B cell (primary cell): ENCODE measurements around the gene MTSS2. TPM values are rescaled to one million over a fixed set of nuclear protein-coding genes. Genes with fewer than 3 reads are reported as not detected.
A peak's percentile ranks its signal among the peaks of the same experiment; 100 is the strongest.

ENCODE experiments used
- ATAC-seq: fragments of 200-7000 bp; cut with Tn5 transposase; one replicate; pipeline ENCODE4 v1.10.0; 2021; ENCODE audit warnings: low read depth, mild to moderate bottlenecking, moderate number of reproducible peaks, moderate library complexity
- CTCF ChIA-PET: fragments of 350-600 bp; sonication (Branson Sonifier 250); formaldehyde crosslinking; loops from one replicate; lab custom pipeline; 2021; ENCODE audit warnings: antibody characterized with exemption, inconsistent platforms; lab: Charles Lee
- POLR2A ChIA-PET: fragments of 350-600 bp; sonication (Branson Sonifier 250); formaldehyde crosslinking; loops from one replicate; lab custom pipeline; 2021; ENCODE audit warnings: antibody characterized with exemption; lab: Charles Lee
- DNase-seq: peaks from one replicate; pipeline ENCODE4 v3.0.0; 2013
- H2AFZ ChIP-seq: 2 replicates; pipeline ENCODE4 v1.6.1; 2012; ENCODE audit warnings: mild to moderate bottlenecking, low read depth, low read length; ENCODE audit not compliant: insufficient read depth, poor library complexity, severe bottlenecking
- H3K27ac ChIP-seq, 2 donors: 1 replicate in 1 of 2; 2 replicates in 1 of 2; pipeline ENCODE4 v1.5.1; 2012 to 2013; ENCODE audit warnings: low read length in 2 of 2, mild to moderate bottlenecking in 2 of 2, moderate library complexity in 1 of 2
- H3K27me3 ChIP-seq, 4 experiments: fragments of 200-600 bp in 1 of 4; sonication (generic) in 1 of 4; replicated peaks in 1 of 4; 1 replicate in 2 of 4; 2 replicates in 2 of 4; pipeline versions ENCODE4 v1.6.1 to v1.7.0; 2013 to 2016; ENCODE audit warnings: low read length in 3 of 4, mild to moderate bottlenecking in 2 of 4, mixed read lengths in 1 of 4, moderate library complexity in 1 of 4; ENCODE audit not compliant: insufficient read depth in 4 of 4, control insufficient read depth in 3 of 4; ENCODE audit errors: control extremely low read depth in 1 of 4
- H3K36me3 ChIP-seq, 2 experiments: replicated peaks in 1 of 2; 1 replicate in 1 of 2; 2 replicates in 1 of 2; pipeline versions ENCODE4 v1.6.1 to v1.7.1; 2013; ENCODE audit warnings: low read length in 1 of 2; ENCODE audit not compliant: insufficient read depth in 2 of 2, control insufficient read depth in 1 of 2; ENCODE audit errors: control extremely low read depth in 1 of 2, extremely low read depth in 1 of 2
- H3K4me1 ChIP-seq, 2 donors: fragments of 200-600 bp in 1 of 2; sonication (generic) in 1 of 2; 1 replicate in 1 of 2; 2 replicates in 1 of 2; pipeline versions ENCODE4 v1.5.1 to v1.6.1; 2013 to 2017; ENCODE audit warnings: low read length in 2 of 2; ENCODE audit not compliant: control insufficient read depth in 2 of 2, insufficient read depth in 2 of 2
- H3K4me2 ChIP-seq: replicated peaks from 2 replicates; pipeline ENCODE3; 2012; ENCODE audit warnings: mild to moderate bottlenecking, low read depth, low read length; ENCODE audit not compliant: poor library complexity, severe bottlenecking
- H3K4me3 ChIP-seq, 5 experiments: fragments of 200-600 bp in 1 of 5; sonication (generic) in 1 of 5; 1 replicate in 3 of 5; 2 replicates in 2 of 5; pipeline versions ENCODE4 v1.5.1 to v1.7.0; 2011 to 2016; ENCODE audit warnings: low read length in 4 of 5, mild to moderate bottlenecking in 4 of 5, low read depth in 2 of 5, control low read depth in 1 of 5, moderate library complexity in 1 of 5; ENCODE audit not compliant: insufficient read depth in 1 of 5; ENCODE audit errors: control extremely low read depth in 1 of 5, extremely low read depth in 1 of 5
- H3K79me2 ChIP-seq: fragments of 200-600 bp; sonication (generic); one replicate; pipeline ENCODE4 v1.6.0; 2016; ENCODE audit warnings: low read length; ENCODE audit not compliant: control insufficient read depth, insufficient read depth
- H3K9ac ChIP-seq: fragments of 200-600 bp; sonication (generic); 2 replicates; pipeline ENCODE4 v1.6.1; 2017; ENCODE audit warnings: mild to moderate bottlenecking, low read length, moderate library complexity
- H3K9me3 ChIP-seq, 3 donors: one replicate each; pipeline versions ENCODE4 v1.6.1 to v1.7.1; 2013; ENCODE audit warnings: low read length in 2 of 3; ENCODE audit not compliant: control insufficient read depth in 2 of 3, insufficient read depth in 1 of 3; ENCODE audit errors: control extremely low read depth in 1 of 3
- H4K20me1 ChIP-seq: 2 replicates; pipeline ENCODE4 v1.6.0; 2012; ENCODE audit warnings: mild to moderate bottlenecking, low read length; ENCODE audit not compliant: insufficient read depth, control insufficient read depth, poor library complexity, severe bottlenecking
- H3K27ac Mint-ChIP-seq: one replicate; pipeline ENCODE4 v1.8.0; 2021; ENCODE audit warnings: mixed read lengths
- H3K27me3 Mint-ChIP-seq: one replicate; pipeline ENCODE4 v1.8.0; 2021; ENCODE audit warnings: mixed read lengths
- H3K4me1 Mint-ChIP-seq: one replicate; pipeline ENCODE4 v1.8.0; 2021; ENCODE audit warnings: mixed read lengths
- H3K4me3 Mint-ChIP-seq: one replicate; pipeline ENCODE4 v1.8.0; 2021; ENCODE audit warnings: mixed read lengths
- H3K9me3 Mint-ChIP-seq: one replicate; pipeline ENCODE4 v1.8.0; 2022; ENCODE audit warnings: mixed read lengths; ENCODE audit not compliant: insufficient read depth
- CTCF ChIP-seq: fragments of 200-600 bp; IDR thresholded peaks from one replicate; pipeline ENCODE4 v1.8.0; 2022; ENCODE audit warnings: antibody characterized with exemption, mild to moderate bottlenecking
- EZH2 ChIP-seq: IDR thresholded peaks from 2 replicates; pipeline ENCODE4 v1.6.1; 2012; ENCODE audit warnings: borderline replicate concordance, low read depth, mild to moderate bottlenecking, moderate library complexity, low read length; ENCODE audit not compliant: insufficient read depth, poor library complexity, severe bottlenecking
- WGBS: methylation state at CpG from one replicate; pipeline ENCODE4 v1.1.5; 2013; ENCODE audit warnings: missing lambda C conversion rate; ENCODE audit not compliant: insufficient coverage; 5-methylcytosine and 5-hydroxymethylcytosine counted together
- intact Hi-C: fragments of 100-400 bp; cut with micrococcal nuclease; formaldehyde crosslinking; loops from one replicate; pipeline ENCODE4 v1.10.0; 2022
- polyA plus RNA-seq: library from polyadenylated mRNA; depleted of rRNA; stranded (reverse); fragments of >200 nt; gene quantifications from 2 replicates; pipeline ENCODE4 v1.2.3, GENCODE V29; 2012
- total RNA-seq, 2 donors: library from RNA; stranded (reverse); fragments of 120-200 nt in 1 of 2; gene quantifications; 1 replicate in 1 of 2; 2 replicates in 1 of 2; pipeline versions ENCODE4 v1.2.3 to v1.2.4, GENCODE V29; 2013 to 2022

Gene MTSS2
- total and polyA plus RNA-seq, 2 donors (not counting 1 experiment from before 2014, with no cell fraction given): 1.6 to 2.6 TPM

GRCh38 chr16:70653406-70653805, 32.4 kb downstream of the MTSS2 start:
- ATAC-seq (no peak), DNase-seq (peak; percentile 19)
- CTCF ChIA-PET: interaction anchor here (0.6 to 3.5 kb wide), 14 partner anchors 59 to 1649 kb away, joined by 3 to 12 read pairs (median 3); no protein-coding TSS in a partner anchor
- H3K27ac ChIP-seq: no peak overlapping the region
- peaks cover 2 to 5% of the 10 kb centered on the region in 2 donors for H3K4me1 ChIP-seq
- H3K9ac ChIP-seq: no peak overlapping the region
- H3K27me3 ChIP-seq: no peaks in the 10 kb centered on the region
- intact Hi-C loops: loop anchor here (1.0 to 10.0 kb wide), 2 partner anchors 145 to 489 kb away; no protein-coding TSS in a partner anchor
- Mint-ChIP-seq H3K4me3 (no peak overlapping the region), H3K9me3 (no peaks in the 10 kb centered on the region), H3K27ac (no peak overlapping the region), H3K4me1 (peaks cover 4% of the 10 kb centered on the region), H3K27me3 (peaks cover 7% of the 10 kb centered on the region)
- 100% methylated on average over 1 of the region's 4 CpGs for WGBS
- no peaks in the 10 kb centered on the region for H3K79me2 ChIP-seq
- H3K9me3 ChIP-seq: no peaks in the 10 kb centered on the region
- H3K4me2 ChIP-seq: no peak overlapping the region
- H2AFZ ChIP-seq: peak overlapping the region; percentile 76
- no peak overlapping the region for H3K4me3 ChIP-seq
- H3K36me3 ChIP-seq: no peaks in the 10 kb centered on the region
- no peaks in the 10 kb centered on the region for H4K20me1 ChIP-seq
- POLR2A ChIA-PET: no interaction called here
- no peak for TF ChIP-seq EZH2

GRCh38 chr16:70652322-70652721, 33.5 kb downstream of the MTSS2 start:
- intact Hi-C loops: loop anchor here (10.0 kb wide), 1 partner anchor 488 kb away; no protein-coding TSS in a partner anchor
- Histone ChIP-seq H3K9ac (no peak overlapping the region), H4K20me1 (no peaks in the 10 kb centered on the region), H3K36me3 (no peaks in the 10 kb centered on the region), H3K4me2 (no peak overlapping the region), H3K79me2 (no peaks in the 10 kb centered on the region), H3K27ac (no peak overlapping the region), H3K9me3 (no peaks in the 10 kb centered on the region), H3K27me3 (no peaks in the 10 kb centered on the region), H3K4me3 (no peak overlapping the region), H2AFZ (no peak overlapping the region), H3K4me1 (peaks cover 2 to 5% of the 10 kb centered on the region in 2 donors)
- no peak for TF ChIP-seq CTCF
- TF ChIP-seq EZH2: no peak
- DNase-seq (no peak), ATAC-seq (no peak)
- ChIA-PET POLR2A (interaction anchor here (0.6 kb wide), 1 partner anchor 791 kb away, joined by 3 read pairs; no protein-coding TSS in a partner anchor), CTCF (interaction anchor here (3.5 kb wide), 1 partner anchor 283 kb away, joined by 10 read pairs; no protein-coding TSS in a partner anchor)
- Mint-ChIP-seq H3K4me1 (peaks cover 4% of the 10 kb centered on the region), H3K27me3 (peaks cover 7% of the 10 kb centered on the region), H3K4me3 (no peak overlapping the region), H3K27ac (no peak overlapping the region), H3K9me3 (no peaks in the 10 kb centered on the region)
- WGBS: no CpG with 5 or more reads among the region's 2 CpGs
